ENCODE data around the gene MOV10L1. TPM values are rescaled to one million over a fixed set of nuclear protein-coding genes. Genes with fewer than 3 reads are reported as not detected.

Gene MOV10L1
- total RNA-seq, 1 donor, result 0.36 TPM

DNA sequence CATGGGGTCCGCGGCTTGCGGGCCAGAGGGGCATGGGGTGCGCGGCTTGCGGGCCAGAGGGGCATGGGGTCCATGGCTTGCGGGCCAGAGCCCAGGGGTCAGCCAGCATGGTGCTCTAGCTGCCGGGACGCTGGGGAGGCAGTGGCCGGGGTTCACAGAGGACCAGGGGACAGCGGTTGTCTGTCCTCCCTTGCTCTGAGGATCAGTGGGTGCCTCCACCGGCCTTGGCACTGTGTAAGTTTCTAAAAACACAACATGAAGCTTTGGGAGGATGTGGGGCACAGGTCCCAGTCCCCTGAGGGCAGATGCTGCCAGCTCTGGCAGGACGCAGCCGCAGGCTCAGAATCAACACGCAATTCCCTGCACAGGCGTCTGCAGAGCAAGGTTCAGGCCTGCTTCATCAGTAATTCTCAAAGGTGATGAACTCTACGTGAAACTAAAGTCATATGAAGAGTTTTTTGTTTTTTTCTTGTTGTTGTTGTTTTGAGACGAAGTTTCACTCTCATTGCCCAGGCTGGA lies 7.5 kb upstream of the MOV10L1 start:
- peak; percentile 37 for DNase-seq (ENCODE audit: insufficient read length, low spot score, missing footprints)
- no peaks in the 10 kb centered on the region for H3K79me2 ChIP-seq (ENCODE audit: insufficient read depth, low read length)
- H3K4me1 ChIP-seq (ENCODE audit: insufficient read depth, low read length), result peaks cover 3% of the 10 kb centered on the region
- no peaks in the 10 kb centered on the region for H3K36me3 ChIP-seq (ENCODE audit: insufficient read depth, low read length)
- H3K4me3 ChIP-seq (ENCODE audit: insufficient read depth, low read length), result no peak overlapping the region
- H3K9me3 ChIP-seq (ENCODE audit: low read depth, low read length), result no peaks in the 10 kb centered on the region
- TF ChIP-seq, protein P1, sequence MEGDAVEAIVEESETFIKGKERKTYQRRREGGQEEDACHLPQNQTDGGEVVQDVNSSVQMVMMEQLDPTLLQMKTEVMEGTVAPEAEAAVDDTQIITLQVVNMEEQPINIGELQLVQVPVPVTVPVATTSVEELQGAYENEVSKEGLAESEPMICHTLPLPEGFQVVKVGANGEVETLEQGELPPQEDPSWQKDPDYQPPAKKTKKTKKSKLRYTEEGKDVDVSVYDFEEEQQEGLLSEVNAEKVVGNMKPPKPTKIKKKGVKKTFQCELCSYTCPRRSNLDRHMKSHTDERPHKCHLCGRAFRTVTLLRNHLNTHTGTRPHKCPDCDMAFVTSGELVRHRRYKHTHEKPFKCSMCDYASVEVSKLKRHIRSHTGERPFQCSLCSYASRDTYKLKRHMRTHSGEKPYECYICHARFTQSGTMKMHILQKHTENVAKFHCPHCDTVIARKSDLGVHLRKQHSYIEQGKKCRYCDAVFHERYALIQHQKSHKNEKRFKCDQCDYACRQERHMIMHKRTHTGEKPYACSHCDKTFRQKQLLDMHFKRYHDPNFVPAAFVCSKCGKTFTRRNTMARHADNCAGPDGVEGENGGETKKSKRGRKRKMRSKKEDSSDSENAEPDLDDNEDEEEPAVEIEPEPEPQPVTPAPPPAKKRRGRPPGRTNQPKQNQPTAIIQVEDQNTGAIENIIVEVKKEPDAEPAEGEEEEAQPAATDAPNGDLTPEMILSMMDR (IDR thresholded peaks at IDR 0.05; ENCODE audit: extremely low read depth, low read depth, low read length), result no peak
- H2AFZ ChIP-seq (ENCODE audit: low read length), result no peak overlapping the region
- H3K4me2 ChIP-seq (ENCODE audit: insufficient read depth, low read length), result no peak overlapping the region
- H4K20me1 ChIP-seq (ENCODE audit: insufficient read depth, low read length), result no peaks in the 10 kb centered on the region
- H3K27me3 ChIP-seq (ENCODE audit: insufficient read depth, low read length), result peaks cover 20% of the 10 kb centered on the region
- no peak overlapping the region for H3K27ac ChIP-seq (ENCODE audit: low read depth, low read length)

DNA sequence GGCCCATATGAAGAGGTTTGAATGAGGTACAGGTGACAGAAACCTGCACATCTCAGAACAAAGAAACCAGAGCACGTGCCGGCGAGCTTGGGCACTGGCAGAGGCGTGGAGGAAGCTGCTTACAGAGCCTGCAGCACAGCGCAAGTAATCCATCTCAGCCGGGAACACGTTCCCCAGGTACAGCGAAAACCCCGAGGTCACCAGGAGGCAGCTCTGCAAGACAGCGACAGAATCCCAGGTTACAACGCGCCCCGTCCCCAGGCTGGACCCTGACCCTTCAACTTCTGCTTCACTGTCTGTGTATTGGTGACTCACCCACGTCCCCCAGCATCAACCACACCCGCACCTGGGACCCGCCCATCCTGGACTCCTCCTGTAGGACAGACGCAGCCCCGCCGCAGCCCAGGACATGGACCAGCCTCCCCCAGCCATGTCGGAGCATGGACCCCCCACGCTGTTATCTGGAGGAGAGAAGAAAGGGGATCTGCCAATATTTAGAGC lies 6.8 kb upstream of the MOV10L1 start:
- H3K79me2 ChIP-seq (ENCODE audit: insufficient read depth, low read length), result no peaks in the 10 kb centered on the region
- DNase-seq (ENCODE audit: insufficient read length, low spot score, missing footprints), result peak; percentile 79
- H3K4me3 ChIP-seq (ENCODE audit: insufficient read depth, low read length), result no peak overlapping the region
- H2AFZ ChIP-seq (ENCODE audit: low read length), result no peak overlapping the region
- peaks cover 20% of the 10 kb centered on the region for H3K27me3 ChIP-seq (ENCODE audit: insufficient read depth, low read length)
- H4K20me1 ChIP-seq (ENCODE audit: insufficient read depth, low read length), result no peaks in the 10 kb centered on the region
- no peak overlapping the region for H3K27ac ChIP-seq (ENCODE audit: low read depth, low read length)
- no peak overlapping the region for H3K4me2 ChIP-seq (ENCODE audit: insufficient read depth, low read length)
- TF ChIP-seq, protein P1 (IDR thresholded peaks at IDR 0.05; ENCODE audit: extremely low read depth, low read depth, low read length), result no peak
- H3K36me3 ChIP-seq (ENCODE audit: insufficient read depth, low read length), result no peaks in the 10 kb centered on the region
- no peaks in the 10 kb centered on the region for H3K9me3 ChIP-seq (ENCODE audit: low read depth, low read length)
- H3K4me1 ChIP-seq (ENCODE audit: insufficient read depth, low read length), result peaks cover 3% of the 10 kb centered on the region

DNA sequence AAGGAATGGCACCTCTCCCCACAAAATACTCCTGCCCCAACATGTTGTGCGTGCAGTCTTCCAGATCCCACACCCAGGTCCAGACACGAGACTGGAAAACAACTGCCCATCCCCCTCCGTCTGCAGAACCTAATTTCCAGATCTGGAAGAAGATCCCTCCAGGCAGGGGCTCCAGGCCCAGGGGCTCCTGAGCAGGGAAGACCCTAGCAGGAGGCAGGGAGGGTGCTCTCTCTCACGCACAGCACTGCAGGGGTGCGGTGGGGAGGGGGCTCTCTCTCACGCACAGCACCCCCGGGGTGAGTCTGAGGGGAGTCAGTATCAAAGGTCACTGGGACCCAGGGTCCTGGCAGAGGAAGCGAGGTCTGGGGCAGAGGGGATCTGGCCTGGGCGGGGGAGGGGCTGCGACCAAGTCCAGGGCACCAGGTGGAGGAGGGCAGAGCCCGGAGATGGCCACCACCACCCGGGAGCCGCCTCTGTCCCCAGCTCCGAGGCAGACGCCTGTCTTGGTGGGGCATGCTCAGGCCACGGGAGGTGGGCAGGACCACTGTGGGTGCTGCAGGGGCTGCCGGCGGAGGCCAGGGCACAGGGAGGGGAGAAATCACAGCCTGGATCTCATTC lies 6.2 kb upstream of the MOV10L1 start:
- no peaks in the 10 kb centered on the region for H3K79me2 ChIP-seq (ENCODE audit: insufficient read depth, low read length)
- no peaks in the 10 kb centered on the region for H3K36me3 ChIP-seq (ENCODE audit: insufficient read depth, low read length)
- H3K4me2 ChIP-seq (ENCODE audit: insufficient read depth, low read length), result no peak overlapping the region
- H4K20me1 ChIP-seq (ENCODE audit: insufficient read depth, low read length), result no peaks in the 10 kb centered on the region
- TF ChIP-seq, protein P1 (IDR thresholded peaks at IDR 0.05; ENCODE audit: extremely low read depth, low read depth, low read length), result no peak
- H2AFZ ChIP-seq (ENCODE audit: low read length), result no peak overlapping the region
- peak; percentile 81 for DNase-seq (ENCODE audit: insufficient read length, low spot score, missing footprints)
- peaks cover 3% of the 10 kb centered on the region for H3K4me1 ChIP-seq (ENCODE audit: insufficient read depth, low read length)
- H3K4me3 ChIP-seq (ENCODE audit: insufficient read depth, low read length), result no peak overlapping the region
- H3K27ac ChIP-seq (ENCODE audit: low read depth, low read length), result no peak overlapping the region
- H3K27me3 ChIP-seq (ENCODE audit: insufficient read depth, low read length), result peaks cover 20% of the 10 kb centered on the region
- no peaks in the 10 kb centered on the region for H3K9me3 ChIP-seq (ENCODE audit: low read depth, low read length)

DNA sequence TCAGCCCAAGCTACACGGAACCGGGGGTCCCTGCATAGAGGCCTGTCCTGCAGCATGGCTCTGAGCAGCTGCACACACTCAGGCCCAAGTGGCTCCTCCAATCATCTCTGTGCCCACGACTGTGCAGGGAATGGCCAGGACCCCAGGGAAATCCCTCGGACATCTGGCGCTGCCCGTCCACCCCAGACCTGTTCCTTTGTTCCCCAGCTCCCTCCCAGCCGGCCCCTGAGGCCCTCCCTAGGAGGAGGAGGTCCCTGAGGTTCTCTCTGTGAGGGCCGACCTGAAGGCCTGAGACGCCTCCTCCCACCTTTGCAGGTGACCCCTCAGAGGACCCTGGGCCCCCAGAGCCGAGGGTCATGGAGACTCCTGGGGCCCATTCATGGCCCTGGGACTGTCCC lies 5.7 kb upstream of the MOV10L1 start:
- no peak overlapping the region for H2AFZ ChIP-seq (ENCODE audit: low read length)
- no peak overlapping the region for H3K27ac ChIP-seq (ENCODE audit: low read depth, low read length)
- no peak overlapping the region for H3K4me3 ChIP-seq (ENCODE audit: insufficient read depth, low read length)
- H4K20me1 ChIP-seq (ENCODE audit: insufficient read depth, low read length), result no peaks in the 10 kb centered on the region
- no peaks in the 10 kb centered on the region for H3K36me3 ChIP-seq (ENCODE audit: insufficient read depth, low read length)
- H3K4me1 ChIP-seq (ENCODE audit: insufficient read depth, low read length), result peaks cover 3% of the 10 kb centered on the region
- TF ChIP-seq, protein P1 (IDR thresholded peaks at IDR 0.05; ENCODE audit: extremely low read depth, low read depth, low read length), result no peak
- H3K9me3 ChIP-seq (ENCODE audit: low read depth, low read length), result no peaks in the 10 kb centered on the region
- H3K27me3 ChIP-seq (ENCODE audit: insufficient read depth, low read length), result peaks cover 20% of the 10 kb centered on the region
- DNase-seq (ENCODE audit: insufficient read length, low spot score, missing footprints), result peak; percentile 67
- H3K4me2 ChIP-seq (ENCODE audit: insufficient read depth, low read length), result no peak overlapping the region
- no peaks in the 10 kb centered on the region for H3K79me2 ChIP-seq (ENCODE audit: insufficient read depth, low read length)
